ENCODE measurements around the gene MTMR3. TPM values are rescaled to one million over a fixed set of nuclear protein-coding genes. Genes with fewer than 3 reads are reported as not detected.

Gene MTMR3
- total RNA-seq, 2 experiments from 2014 or later, result 57.8 to 60.6 TPM

- DNase-seq, result no peak
- H3K27me3 ChIP-seq (ENCODE audit: control insufficient read depth in 1 of 2, insufficient read depth in 2 of 2, low read length in 2 of 2), result no peaks in the 10 kb centered on the region
- H3K4me1 Mint-ChIP-seq (ENCODE audit: low read depth), result peaks cover 5% of the 10 kb centered on the region
- H3K27ac ChIP-seq (ENCODE audit: low read depth in 1 of 2, low read length in 2 of 2), result no peak overlapping the region
- H3K4me1 ChIP-seq (ENCODE audit: insufficient read depth, low read length), result no peaks in the 10 kb centered on the region
- H3K27me3 Mint-ChIP-seq, result no peaks in the 10 kb centered on the region
- H3K36me3 Mint-ChIP-seq (ENCODE audit: low read depth), result peaks cover 53% of the 10 kb centered on the region
- POLR2A ChIA-PET, result interaction anchor here (1.5 kb wide), 1 partner anchor 9 kb away, joined by 3 read pairs; no protein-coding TSS in a partner anchor
- no peak for ATAC-seq (ENCODE audit: poor library complexity)
- CTCF ChIA-PET, result interaction anchor here (0.9 kb wide), 1 partner anchor 9 kb away, joined by 3 read pairs; no protein-coding TSS in a partner anchor
- peaks cover 50% of the 10 kb centered on the region for H3K36me3 ChIP-seq (ENCODE audit: insufficient read depth, low read length)
- TF ChIP-seq CTCF (IDR thresholded peaks at IDR 0.05), result no peak
- intact Hi-C loops (cut with DNase I, micrococcal nuclease), result no loop called here
- H3K9me3 ChIP-seq (ENCODE audit: control insufficient read depth in 1 of 2, insufficient read depth in 1 of 2, low read length in 2 of 2), result no peaks in the 10 kb centered on the region
- no peak overlapping the region for H3K4me3 ChIP-seq (ENCODE audit: low read length)
- H3K9me3 Mint-ChIP-seq, result no peaks in the 10 kb centered on the region
- no peak overlapping the region for H3K4me3 Mint-ChIP-seq
- H3K27ac Mint-ChIP-seq, result no peak overlapping the region
Measured at GRCh38 chr22:30027791-30028190, 144.8 kb downstream of the MTMR3 start.

- Mint-ChIP-seq H3K9me3 (no peaks in the 10 kb centered on the region), H3K36me3 (ENCODE audit: low read depth) (peaks cover 45% of the 10 kb centered on the region), H3K4me3 (no peak overlapping the region), H3K27me3 (no peaks in the 10 kb centered on the region), H3K4me1 (ENCODE audit: low read depth) (peaks cover 5% of the 10 kb centered on the region), H3K27ac (no peak overlapping the region)
- H3K36me3 ChIP-seq (ENCODE audit: insufficient read depth, low read length), result peaks cover 41% of the 10 kb centered on the region
- TF ChIP-seq CTCF (IDR thresholded peaks at IDR 0.05), result no peak
- no peaks in the 10 kb centered on the region for H3K27me3 ChIP-seq (ENCODE audit: control insufficient read depth in 1 of 2, insufficient read depth in 2 of 2, low read length in 2 of 2)
- ATAC-seq (ENCODE audit: poor library complexity) (no peak), DNase-seq (no peak)
- H3K4me3 ChIP-seq (ENCODE audit: low read length), result no peak overlapping the region
- no peak overlapping the region for H3K27ac ChIP-seq (ENCODE audit: low read depth in 1 of 2, low read length in 2 of 2)
- CTCF ChIA-PET, result no interaction called here
- no peaks in the 10 kb centered on the region for H3K4me1 ChIP-seq (ENCODE audit: insufficient read depth, low read length)
- POLR2A ChIA-PET, result no interaction called here
- intact Hi-C loops (cut with DNase I, micrococcal nuclease), result no loop called here
- no peaks in the 10 kb centered on the region for H3K9me3 ChIP-seq (ENCODE audit: control insufficient read depth in 1 of 2, insufficient read depth in 1 of 2, low read length in 2 of 2)
Measured at GRCh38 chr22:30028731-30029130, 145.8 kb downstream of the MTMR3 start.

- peaks cover 40% of the 10 kb centered on the region for H3K36me3 Mint-ChIP-seq (ENCODE audit: low read depth)
- no peaks in the 10 kb centered on the region for H3K27me3 Mint-ChIP-seq
- POLR2A ChIA-PET, result no interaction called here
- CTCF ChIA-PET, result interaction anchor here (1.6 kb wide), 1 partner anchor 24 kb away, joined by 5 read pairs; no protein-coding TSS in a partner anchor
- no peaks in the 10 kb centered on the region for H3K4me1 ChIP-seq (ENCODE audit: insufficient read depth, low read length)
- no peak overlapping the region for H3K4me3 Mint-ChIP-seq
- intact Hi-C loops (cut with DNase I, micrococcal nuclease), result no loop called here
- DNase-seq, result no peak
- no peaks in the 10 kb centered on the region for H3K9me3 ChIP-seq (ENCODE audit: control insufficient read depth in 1 of 2, insufficient read depth in 1 of 2, low read length in 2 of 2)
- no peaks in the 10 kb centered on the region for H3K27me3 ChIP-seq (ENCODE audit: control insufficient read depth in 1 of 2, insufficient read depth in 2 of 2, low read length in 2 of 2)
- no peaks in the 10 kb centered on the region for H3K9me3 Mint-ChIP-seq
- no peak overlapping the region for H3K27ac ChIP-seq (ENCODE audit: low read depth in 1 of 2, low read length in 2 of 2)
- no peak overlapping the region for H3K4me3 ChIP-seq (ENCODE audit: low read length)
- no peak overlapping the region for H3K27ac Mint-ChIP-seq
- H3K36me3 ChIP-seq (ENCODE audit: insufficient read depth, low read length), result peaks cover 33% of the 10 kb centered on the region
- no peak for ATAC-seq (ENCODE audit: poor library complexity)
- H3K4me1 Mint-ChIP-seq (ENCODE audit: low read depth), result peaks cover 5% of the 10 kb centered on the region
- TF ChIP-seq CTCF (IDR thresholded peaks at IDR 0.05), result no peak
Measured at GRCh38 chr22:30029512-30029911, 146.5 kb downstream of the MTMR3 start.

Data from CD4-positive, alpha-beta T cell (primary cell).